Measurements from ENCODE around the gene PDX1. TPM values are rescaled to one million over a fixed set of nuclear protein-coding genes. Genes with fewer than 3 reads are reported as not detected.

The PDX1 gene
- total and polyA plus RNA-seq, 9 of the 15 experiments (the other 6 are each of a cell fraction or from before 2014, with no cell fraction given): not detected

GRCh38 chr13:27955014-27955591 is 35.3 kb downstream of the PDX1 start (continued):
- TF ChIP-seq FOXP4 (CRISPR knock-in tag; IDR thresholded peaks at IDR 0.05; ENCODE audit: borderline replicate concordance): no peak
- TF ChIP-seq ARNT (IDR thresholded peaks at IDR 0.05): no peak
- TF ChIP-seq SMAD3 (CRISPR knock-in tag; conservative IDR thresholded peaks at IDR 0.05): no peak
- TF ChIP-seq SRSF3 (IDR thresholded peaks at IDR 0.05; ENCODE audit: insufficient read depth, low read length): no peak
- no peak for TF ChIP-seq ELK1 (CRISPR knock-in tag; IDR thresholded peaks at IDR 0.05)
- no peak for TF ChIP-seq MECOM (CRISPR knock-in tag; IDR thresholded peaks at IDR 0.05)
- no peak for TF ChIP-seq PHF20 (IDR thresholded peaks at IDR 0.05; ENCODE audit: partially characterized antibody)
- no peak for TF ChIP-seq E4F1 (CRISPR knock-in tag; IDR thresholded peaks at IDR 0.05; ENCODE audit: borderline replicate concordance)
- TF ChIP-seq FOXK1 (CRISPR knock-in tag; IDR thresholded peaks at IDR 0.05; ENCODE audit: borderline replicate concordance): no peak
- TF ChIP-seq ZNF277 (CRISPR knock-in tag; IDR thresholded peaks at IDR 0.05; ENCODE audit: borderline replicate concordance): no peak
- no peak for TF ChIP-seq FOXA1 (IDR thresholded peaks at IDR 0.05; ENCODE audit: borderline replicate concordance)
- TF ChIP-seq XRCC3 (IDR thresholded peaks at IDR 0.05): no peak

Data from K562 (cell line).